C4-2B (cell line): ENCODE results near the gene ITGB2.
"Not testable (repeated sequence)": the region's sequence is repeated elsewhere in the genome, so short reads cannot be mapped to it uniquely, and the experiment has no call there.

Source experiments
- H3K27ac ChIP-seq: fragments of 450-650 bp; 2 replicates; pipeline ENCODE4 v1.5.1; 2017
- CTCF ChIP-seq: fragments of 450-650 bp; conservative IDR thresholded peaks from 2 replicates; pipeline ENCODE4 v1.5.1; 2017; ENCODE audit warnings: mild to moderate bottlenecking
- ZFX ChIP-seq: fragments of 450-650 bp; IDR thresholded peaks from 2 replicates; pipeline ENCODE4 v1.6.1; 2017

The ITGB2 gene

GRCh38 chr21:44931137-44931500 is 10.4 kb upstream of the ITGB2 start:
- TF ChIP-seq CTCF, result no peak
- no peak for TF ChIP-seq ZFX
- H3K27ac ChIP-seq, result no peak overlapping the region

GRCh38 chr21:44930543-44930981 is 9.9 kb upstream of the ITGB2 start:
- TF ChIP-seq CTCF (no peak), ZFX (no peak)
- no peak overlapping the region for H3K27ac ChIP-seq

GRCh38 chr21:44929799-44930542 is 9.3 kb upstream of the ITGB2 start:
- no peak overlapping the region for H3K27ac ChIP-seq
- TF ChIP-seq ZFX, result no peak
- TF ChIP-seq CTCF, result no peak

GRCh38 chr21:44929242-44929798 is 8.6 kb upstream of the ITGB2 start:
- no peak overlapping the region for H3K27ac ChIP-seq
- TF ChIP-seq ZFX (no peak), CTCF (no peak)

GRCh38 chr21:44928500-44929241 is 8.0 kb upstream of the ITGB2 start:
- H3K27ac ChIP-seq, result not testable (repeated sequence)

- no peak overlapping the region for H3K27ac ChIP-seq
- TF ChIP-seq ZFX, result no peak
- TF ChIP-seq CTCF, result no peak
Observed at GRCh38 chr21:44927587-44928461, 7.1 kb upstream of the ITGB2 start.

- TF ChIP-seq CTCF (no peak), ZFX (no peak)
- no peak overlapping the region for H3K27ac ChIP-seq
Observed at GRCh38 chr21:44927259-44927586, 6.5 kb upstream of the ITGB2 start.
